HCT116 (cell line): ENCODE results near the gene TSPAN5. TPM values are rescaled to one million over a fixed set of nuclear protein-coding genes. Genes with fewer than 3 reads are reported as not detected.

Source experiments
- ATAC-seq: fragments of 200-7000 bp; cut with Tn5 transposase; 2 replicates; pipeline ENCODE4 v1.9.1; 2020; ENCODE audit warnings: mild to moderate bottlenecking, moderate library complexity
- BruUV-seq: library from RNA; stranded (reverse); fragments of 400-500 nt; replicated peaks from 2 replicates; lab custom pipeline; 2021; lab: Mats Ljungman, UMichigan
- CTCF ChIA-PET: fragments of 300-600 bp; sonication (Branson Sonifier 250); formaldehyde crosslinking; loops from one replicate; lab custom pipeline; 2021; ENCODE audit warnings: antibody characterized with exemption; lab: Charles Lee
- POLR2A ChIA-PET: fragments of 300-600, 350-600 bp; sonication (Branson Sonifier 250); formaldehyde crosslinking; loops from one replicate; lab custom pipeline; 2021; ENCODE audit warnings: antibody characterized with exemption; lab: Charles Lee
- RAD21 ChIA-PET, 2 experiments: fragments of 300-600 bp; sonication (Branson Sonifier 250); formaldehyde crosslinking; loops; one replicate each; lab custom pipeline; 2023; ENCODE audit warnings: low total read pairs in 2 of 2; ENCODE audit not compliant: uncharacterized antibody in 2 of 2, unreplicated experiment in 2 of 2, low non-redundant PET in 1 of 2; lab: Charles Lee
- DNase-seq: peaks from one replicate; pipeline ENCODE4 v3.0.0-alpha.2; 2010; ENCODE audit warnings: low read depth, low spot score
- H2AFZ ChIP-seq: fragments of 200-600 bp; shearing (Covaris generic), sonication (generic); 2 replicates; pipeline ENCODE4 v1.6.1; 2017; ENCODE audit warnings: low read depth, mixed run types, mixed read lengths, antibody characterized with exemption, low read length; ENCODE audit not compliant: poor library complexity, severe bottlenecking
- H3K27ac ChIP-seq: 2 replicates; pipeline ENCODE4 v1.5.1; 2012; ENCODE audit warnings: low read depth, low read length
- H3K27me3 ChIP-seq: fragments of 200-600 bp; sonication (generic); 2 replicates; pipeline ENCODE4 v1.6.1; 2016; ENCODE audit warnings: mixed run types, low read length, mixed read lengths; ENCODE audit not compliant: insufficient read depth
- H3K36me3 ChIP-seq, 2 experiments: fragments of 200-500 bp in 1 of 2; fragments of 200-600 bp in 1 of 2; sonication (Bioruptor generic) in 1 of 2; sonication (generic) in 1 of 2; 2 replicates each; pipeline versions ENCODE4 v1.5.1 to v1.6.1; 2014 to 2016; ENCODE audit warnings: low read length in 2 of 2, inconsistent platforms in 1 of 2, mixed read lengths in 1 of 2, mixed run types in 1 of 2; ENCODE audit not compliant: insufficient read depth in 2 of 2, control insufficient read depth in 1 of 2
- H3K4me1 ChIP-seq, 2 experiments: fragments of 200-600 bp in 1 of 2; sonication (generic) in 1 of 2; 2 replicates each; pipeline versions ENCODE4 v1.5.1 to v1.6.1; 2012 to 2017; ENCODE audit warnings: low read length in 2 of 2, inconsistent platforms in 1 of 2, mild to moderate bottlenecking in 1 of 2, mixed read lengths in 1 of 2, mixed run types in 1 of 2, moderate library complexity in 1 of 2; ENCODE audit not compliant: insufficient read depth in 2 of 2, control insufficient read depth in 1 of 2
- H3K4me2 ChIP-seq: fragments of 200-600 bp; sonication (generic); 2 replicates; pipeline ENCODE4 v1.6.1; 2017; ENCODE audit warnings: mixed run types, low read length, mixed read lengths
- H3K4me3 ChIP-seq, 2 experiments: fragments of 200-600 bp in 1 of 2; sonication (generic) in 1 of 2; replicated peaks in 1 of 2; 2 replicates each; pipeline ENCODE4 v1.5.1; 2011 to 2016; ENCODE audit warnings: low read length in 2 of 2, control low read depth in 1 of 2, low read depth in 1 of 2, mild to moderate bottlenecking in 1 of 2, mixed read lengths in 1 of 2, mixed run types in 1 of 2
- H3K79me2 ChIP-seq: fragments of 200-600 bp; sonication (generic); 2 replicates; pipeline ENCODE4 v1.6.1; 2017; ENCODE audit warnings: mild to moderate bottlenecking, mixed run types, low read length, moderate library complexity, mixed read lengths; ENCODE audit not compliant: insufficient read depth
- H3K9ac ChIP-seq: fragments of 200-600 bp; sonication (generic); 2 replicates; pipeline ENCODE4 v1.6.1; 2016; ENCODE audit warnings: low read length, mixed read lengths
- H3K9me2 ChIP-seq: fragments of 200-600 bp; sonication (generic), shearing (Covaris generic); 2 replicates; pipeline ENCODE4 v1.6.1; 2017; ENCODE audit warnings: mixed run types, mild to moderate bottlenecking, moderate library complexity; ENCODE audit not compliant: insufficient read depth
- H3K9me3 ChIP-seq, 2 experiments: fragments of 200-500 bp in 1 of 2; fragments of 200-600 bp in 1 of 2; sonication (Bioruptor generic) in 1 of 2; sonication (generic) in 1 of 2; 2 replicates each; pipeline ENCODE4 v1.6.1; 2014 to 2017; ENCODE audit warnings: low read length in 2 of 2, mixed read lengths in 2 of 2, inconsistent platforms in 1 of 2, low read depth in 1 of 2, mild to moderate bottlenecking in 1 of 2, mixed run types in 1 of 2, moderate library complexity in 1 of 2; ENCODE audit not compliant: control insufficient read depth in 1 of 2, insufficient read depth in 1 of 2
- H4K20me1 ChIP-seq: fragments of 200-600 bp; sonication (generic), shearing (Covaris generic); 2 replicates; pipeline ENCODE4 v1.6.1; 2017; ENCODE audit warnings: mixed run types, mild to moderate bottlenecking, moderate library complexity; ENCODE audit not compliant: insufficient read depth
- ATF3 ChIP-seq: IDR thresholded peaks from 2 replicates; pipeline ENCODE4 v1.6.1; 2012
- EGR1 ChIP-seq: IDR thresholded peaks from 2 replicates; pipeline ENCODE4 v1.6.1; 2012; ENCODE audit warnings: low read depth
- EZH2 ChIP-seq: fragments of 200-600 bp; sonication (generic); IDR thresholded peaks from 2 replicates; pipeline ENCODE4 v1.6.1; 2017; ENCODE audit warnings: antibody characterized with exemption, mixed run types
- EZH2phosphoT487 ChIP-seq: fragments of 200-600 bp; IDR thresholded peaks from 2 replicates; pipeline ENCODE4 v1.6.1; 2018; ENCODE audit warnings: antibody characterized with exemption, borderline replicate concordance
- MAX ChIP-seq: IDR thresholded peaks from 2 replicates; pipeline ENCODE4 v1.6.1; 2012
- POLR2A ChIP-seq: IDR thresholded peaks from 2 replicates; pipeline ENCODE4 v1.7.0; 2011; ENCODE audit warnings: borderline replicate concordance; ENCODE audit not compliant: insufficient read depth, insufficient read length; ENCODE audit errors: extremely low read depth
- RAD21 ChIP-seq: IDR thresholded peaks from 2 replicates; pipeline ENCODE4 v1.6.1; 2012; ENCODE audit warnings: low read depth, mild to moderate bottlenecking
- YY1 ChIP-seq: IDR thresholded peaks from 2 replicates; pipeline ENCODE4 v1.6.1; 2011; ENCODE audit warnings: low read length, low read depth, moderate library complexity, mild to moderate bottlenecking; ENCODE audit not compliant: insufficient replicate concordance; ENCODE audit errors: extremely low read depth
- intact Hi-C: fragments of 100-400 bp; cut with micrococcal nuclease; formaldehyde crosslinking; loops from 2 replicates; pipeline ENCODE4 v1.10.0; 2022
- total RNA-seq: library from RNA; stranded (reverse); gene quantifications from one replicate; pipeline ENCODE4 v1.2.1, GENCODE V29; 2021; ENCODE audit not compliant: unreplicated experiment
- TF ChIP-seq, protein P1 (sequence below): IDR thresholded peaks from 2 replicates; pipeline ENCODE4 v1.6.1; 2011; ENCODE audit warnings: mild to moderate bottlenecking, low read length, moderate library complexity; ENCODE audit not compliant: insufficient replicate concordance; ENCODE audit errors: extremely low read depth

Gene TSPAN5
- total RNA-seq, 1 experiment from 2014 or later: 56.8 TPM

DNA sequence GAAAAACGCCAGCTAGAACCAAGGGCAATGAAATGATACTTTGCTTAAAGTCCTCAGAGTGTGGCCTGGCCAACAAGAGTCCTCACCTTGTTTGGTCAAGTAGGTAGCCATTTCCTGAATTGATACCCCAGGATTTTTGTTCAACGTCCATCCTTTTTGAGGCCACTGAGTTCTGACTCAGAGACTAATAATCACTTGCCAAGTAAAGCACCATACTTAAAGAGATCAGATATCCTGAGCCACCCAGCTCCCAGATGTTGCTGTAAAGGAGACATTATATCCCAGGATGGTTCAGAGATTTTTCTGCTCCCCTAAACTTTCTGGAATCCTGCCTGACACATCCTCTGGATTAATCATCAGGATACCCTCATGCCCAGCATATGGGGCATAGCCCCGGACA lies 206.3 kb downstream of the TSPAN5 start:
- POLR2A ChIA-PET: no interaction called here
- no TSS peak for BruUV-seq
- H3K27me3 ChIP-seq: no peaks in the 10 kb centered on the region
- H3K27ac ChIP-seq: no peak overlapping the region
- no peaks in the 10 kb centered on the region for H3K9me2 ChIP-seq
- no peak overlapping the region for H3K9ac ChIP-seq
- CTCF ChIA-PET: no interaction called here
- no peak overlapping the region for H3K4me2 ChIP-seq
- H3K36me3 ChIP-seq: no peaks in the 10 kb centered on the region
- ATAC-seq: no peak
- RAD21 ChIA-PET: no interaction called here
- H4K20me1 ChIP-seq: no peaks in the 10 kb centered on the region
- DNase-seq: no peak
- no peaks in the 10 kb centered on the region for H3K79me2 ChIP-seq
- intact Hi-C loops: no loop called here
- TF ChIP-seq EGR1 (no peak), EZH2phosphoT487 (no peak), YY1 (no peak), EZH2 (no peak), MAX (no peak), ATF3 (no peak), POLR2A (no peak), RAD21 (no peak)
- TF ChIP-seq, protein P1, sequence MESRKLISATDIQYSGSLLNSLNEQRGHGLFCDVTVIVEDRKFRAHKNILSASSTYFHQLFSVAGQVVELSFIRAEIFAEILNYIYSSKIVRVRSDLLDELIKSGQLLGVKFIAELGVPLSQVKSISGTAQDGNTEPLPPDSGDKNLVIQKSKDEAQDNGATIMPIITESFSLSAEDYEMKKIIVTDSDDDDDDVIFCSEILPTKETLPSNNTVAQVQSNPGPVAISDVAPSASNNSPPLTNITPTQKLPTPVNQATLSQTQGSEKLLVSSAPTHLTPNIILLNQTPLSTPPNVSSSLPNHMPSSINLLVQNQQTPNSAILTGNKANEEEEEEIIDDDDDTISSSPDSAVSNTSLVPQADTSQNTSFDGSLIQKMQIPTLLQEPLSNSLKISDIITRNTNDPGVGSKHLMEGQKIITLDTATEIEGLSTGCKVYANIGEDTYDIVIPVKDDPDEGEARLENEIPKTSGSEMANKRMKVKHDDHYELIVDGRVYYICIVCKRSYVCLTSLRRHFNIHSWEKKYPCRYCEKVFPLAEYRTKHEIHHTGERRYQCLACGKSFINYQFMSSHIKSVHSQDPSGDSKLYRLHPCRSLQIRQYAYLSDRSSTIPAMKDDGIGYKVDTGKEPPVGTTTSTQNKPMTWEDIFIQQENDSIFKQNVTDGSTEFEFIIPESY: no peak
- H2AFZ ChIP-seq: no peak overlapping the region
- H3K4me1 ChIP-seq: no peaks in the 10 kb centered on the region
- H3K4me3 ChIP-seq: no peak overlapping the region
- H3K9me3 ChIP-seq: no peaks in the 10 kb centered on the region
